Measurements from ENCODE around the gene CTSC. TPM values are rescaled to one million over a fixed set of nuclear protein-coding genes. Genes with fewer than 3 reads are reported as not detected.
A peak's percentile ranks its signal among the peaks of the same experiment; 100 is the strongest.
"Not testable (repeated sequence)": the region's sequence is repeated elsewhere in the genome, so short reads cannot be mapped to it uniquely, and the experiment has no call there.

Gene CTSC
- total RNA-seq, 1 donor from 2014 or later, result 108 TPM

DNA sequence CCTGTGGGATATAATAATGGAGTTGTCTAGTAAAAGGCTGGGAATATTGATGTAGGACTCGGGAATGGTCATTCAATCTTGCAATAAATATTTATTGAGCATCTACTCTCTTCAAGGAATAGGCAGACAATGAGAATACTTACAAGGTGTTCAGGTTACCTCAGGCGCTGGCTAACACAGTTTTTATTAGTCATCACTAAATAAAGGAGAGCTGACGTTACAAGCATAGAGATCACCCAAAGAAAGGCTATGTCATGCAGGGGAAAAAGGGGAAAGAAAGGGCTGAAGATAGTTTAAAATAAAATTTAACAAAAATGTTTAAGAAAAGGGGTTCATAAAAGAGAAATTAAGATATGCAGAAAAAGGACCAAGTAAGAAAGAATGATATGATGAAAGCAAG is 15.8 kb upstream of the CTSC start:
- no peak for DNase-seq (ENCODE audit: low spot score)

DNA sequence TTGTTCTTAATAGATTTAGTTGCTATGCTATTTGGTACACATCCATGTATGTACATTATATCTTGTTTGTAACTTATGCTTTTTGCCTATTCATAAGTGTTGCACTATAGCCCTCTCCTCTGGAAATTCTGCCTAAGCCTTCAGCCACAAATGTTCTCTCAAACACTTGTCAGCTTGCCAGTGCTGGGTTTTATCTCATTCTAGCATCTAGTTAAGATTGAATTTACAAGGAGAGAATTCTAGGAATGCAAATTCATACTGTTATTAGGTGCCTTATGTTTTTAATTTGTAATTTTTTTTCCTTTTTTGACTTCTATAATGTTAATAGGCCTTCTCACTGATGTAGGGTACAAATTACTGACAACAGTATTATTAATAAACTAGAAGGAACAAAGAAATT is 14.6 kb upstream of the CTSC start:
- peak; percentile 34 for DNase-seq (ENCODE audit: low spot score)

DNA sequence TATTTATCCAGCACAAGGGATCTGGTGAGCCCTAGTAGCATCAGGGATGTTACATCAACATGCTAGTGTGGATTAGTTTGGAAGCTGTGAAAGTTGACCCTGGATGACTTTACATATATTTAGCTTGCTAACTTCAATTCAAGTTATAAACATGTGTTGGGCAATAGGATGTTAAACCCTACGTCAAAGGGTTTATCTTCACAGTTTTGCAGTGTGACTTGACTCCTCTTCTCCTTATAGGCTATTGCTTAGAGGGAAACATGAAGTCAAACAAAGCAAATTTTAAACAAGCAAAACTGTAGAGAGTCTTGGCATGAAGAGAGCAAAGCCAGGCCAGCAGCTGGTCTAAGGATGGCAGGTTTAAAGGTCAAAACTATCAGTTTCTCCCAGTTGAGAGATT is 11.3 kb upstream of the CTSC start:
- DNase-seq (ENCODE audit: low spot score), result no peak

DNA sequence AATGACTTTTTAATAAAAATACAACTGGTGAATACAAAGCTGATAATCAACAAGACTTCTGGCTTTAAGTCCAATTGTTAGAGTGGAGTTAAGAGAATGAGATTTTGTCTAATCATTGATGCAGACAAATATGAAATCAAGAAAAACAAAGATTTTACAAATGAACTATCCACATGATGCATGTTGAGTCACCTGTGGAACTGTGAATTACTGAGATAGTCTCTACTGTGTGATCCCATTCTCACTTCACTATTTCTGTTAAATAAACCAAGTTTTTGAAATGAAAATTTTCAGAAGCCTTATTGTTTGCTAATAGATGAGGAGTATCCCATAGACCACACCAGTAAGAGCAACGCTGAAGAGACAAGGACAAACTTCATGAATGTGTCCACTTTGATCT is 8.4 kb upstream of the CTSC start:
- DNase-seq (ENCODE audit: low spot score), result no peak

DNA sequence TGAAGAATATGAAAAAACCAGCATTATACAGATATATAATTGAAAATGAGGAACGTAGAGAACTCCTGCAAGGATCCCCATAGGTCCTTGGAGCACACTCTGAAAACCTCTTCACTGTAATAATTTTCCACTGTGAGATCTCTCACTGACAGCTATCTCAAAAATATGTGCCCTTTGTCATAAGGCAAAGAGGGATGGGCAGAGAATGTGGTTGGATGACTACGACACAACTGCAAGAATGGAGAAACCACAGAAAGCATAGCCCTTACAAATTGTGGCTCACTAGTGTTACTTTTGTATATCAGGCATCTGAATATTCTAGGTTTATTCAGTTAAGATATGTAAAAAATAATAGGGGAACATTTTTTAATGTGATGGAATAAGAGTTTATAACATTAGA is 7.9 kb upstream of the CTSC start:
- no peak for DNase-seq (ENCODE audit: low spot score)

DNA sequence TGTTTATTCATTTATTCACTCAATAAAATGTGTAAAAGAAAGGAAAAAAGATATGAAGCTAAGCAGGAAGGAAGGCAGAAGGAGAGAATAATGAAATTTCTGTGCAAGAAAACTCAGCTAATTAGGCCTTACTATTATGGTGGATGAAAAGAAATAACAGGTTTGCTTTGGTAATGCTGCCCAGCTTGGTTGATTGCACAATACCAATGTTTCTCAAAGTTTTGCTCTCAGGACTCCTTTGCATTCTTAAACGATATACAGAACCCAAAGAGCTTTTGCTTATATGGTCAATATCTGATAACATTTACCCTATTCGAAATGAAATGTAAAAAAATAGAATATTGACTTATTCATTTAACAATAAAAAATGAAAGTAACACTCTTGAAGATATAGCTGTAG is 7.3 kb upstream of the CTSC start:
- no peak for DNase-seq (ENCODE audit: low spot score)

DNA sequence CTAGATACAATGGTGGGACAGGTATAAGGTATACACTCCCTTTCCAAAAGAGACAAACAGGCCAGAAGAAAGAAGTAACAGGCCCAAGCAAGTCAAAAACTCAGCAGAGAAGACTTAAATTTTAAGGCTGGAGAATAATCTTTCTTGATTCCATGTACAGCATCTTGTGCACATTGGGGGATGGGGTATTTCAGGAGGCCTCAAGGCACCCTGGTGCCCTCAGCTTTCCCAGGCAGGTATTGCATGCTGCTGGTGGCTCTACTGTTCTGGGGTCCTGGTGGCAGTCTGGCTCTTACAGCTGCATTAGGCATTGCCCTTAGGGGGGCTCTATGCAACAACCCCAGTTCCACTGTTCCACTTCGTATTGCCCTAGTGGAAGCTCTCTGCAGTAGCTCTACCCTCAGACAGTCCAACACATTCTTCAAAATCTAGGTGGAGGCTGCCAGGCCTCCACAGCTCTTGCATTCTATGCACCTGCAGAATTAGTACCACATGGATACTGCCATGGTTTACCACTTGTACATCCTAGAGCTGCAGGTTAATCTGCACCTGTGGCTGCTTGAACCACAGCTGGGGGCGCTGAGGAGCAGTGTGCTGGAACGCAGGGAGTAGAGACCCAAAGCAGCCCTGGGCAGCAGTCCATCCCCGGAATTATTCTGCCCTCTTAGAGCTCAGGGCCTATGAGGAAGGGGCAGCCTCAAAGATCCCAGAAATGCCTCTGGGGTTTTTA is 4.2 kb upstream of the CTSC start:
- no peak for DNase-seq (ENCODE audit: low spot score)

DNA sequence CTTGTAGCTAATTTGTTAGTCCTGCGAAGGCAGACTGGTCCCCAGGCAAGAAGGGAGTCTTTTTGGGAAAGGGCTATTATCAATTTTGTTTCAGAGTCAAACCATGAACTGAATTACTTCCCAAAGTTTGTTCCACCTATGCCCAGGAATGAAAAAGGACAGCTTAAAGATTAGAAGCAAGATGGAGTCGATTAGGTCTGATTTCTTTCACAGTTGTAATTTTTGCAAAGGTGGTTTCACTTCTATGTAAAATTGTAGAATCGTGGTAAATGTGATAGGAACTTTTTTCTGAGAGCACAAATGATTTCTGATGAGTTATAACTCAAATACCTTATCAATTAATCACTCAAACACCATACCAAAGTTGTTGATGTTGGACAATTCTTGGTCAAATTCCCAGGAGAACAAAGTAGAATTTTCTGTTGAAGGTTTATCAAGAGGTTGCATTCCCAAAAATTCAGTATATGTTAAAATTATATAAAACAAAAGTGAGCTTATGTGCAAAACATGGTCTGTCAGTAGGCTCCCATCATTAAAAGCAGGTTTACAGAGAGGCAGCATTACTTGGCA is 2.9 kb upstream of the CTSC start:
- no peak for DNase-seq (ENCODE audit: low spot score)

DNA sequence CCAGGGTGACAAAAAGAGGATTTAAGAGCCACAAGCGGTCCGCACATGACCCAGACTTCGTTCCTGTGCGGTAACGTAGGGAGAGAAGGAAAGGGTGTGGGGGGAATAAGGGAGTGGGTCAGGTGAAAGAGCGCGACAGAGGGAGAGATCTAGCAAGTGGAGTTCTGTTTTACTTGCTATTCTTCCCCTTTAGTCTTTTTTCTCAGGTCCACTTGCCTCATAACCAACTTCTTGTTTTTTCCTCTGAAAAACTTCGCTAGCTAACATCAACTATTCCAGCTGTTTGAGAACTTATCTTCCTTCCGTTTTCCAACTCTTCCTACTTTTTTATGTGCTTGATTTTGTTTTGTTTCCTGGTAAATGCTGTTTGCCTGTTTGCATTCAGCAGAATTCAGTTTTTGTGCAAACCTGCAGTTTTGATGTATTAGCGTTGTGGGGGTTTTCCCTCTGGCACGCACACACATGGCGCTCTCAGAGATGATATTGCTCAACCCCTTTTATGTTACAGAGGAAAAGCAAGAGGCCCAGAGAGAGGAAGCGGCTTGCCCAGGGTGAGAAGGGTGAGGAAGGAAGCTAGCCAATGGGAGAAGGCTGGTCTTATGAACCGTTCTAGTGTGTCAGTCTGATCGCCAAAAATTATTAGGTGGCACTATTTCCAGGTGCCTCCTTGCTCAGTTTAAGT is 592 bp upstream of the CTSC start:
- peak; percentile 83 for DNase-seq (ENCODE audit: low spot score)

DNA sequence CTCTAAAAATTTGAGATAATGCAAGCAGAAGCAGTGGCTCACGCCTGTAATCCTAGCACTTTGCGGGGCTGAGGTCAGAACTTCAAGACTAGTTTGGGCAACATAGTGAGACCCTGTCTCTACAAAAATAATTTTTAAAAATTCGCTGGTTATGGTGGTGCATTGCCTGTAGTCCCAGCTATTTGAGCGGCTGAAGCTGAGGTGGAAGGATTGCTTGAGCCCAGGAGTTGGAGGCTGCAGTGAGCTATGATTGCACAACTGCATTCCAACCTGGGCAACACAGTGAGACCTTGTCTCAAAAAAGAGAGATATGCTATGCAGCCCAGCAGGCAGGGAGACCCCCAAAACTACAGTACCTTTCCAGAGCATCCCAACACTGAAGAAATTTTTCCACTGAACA is 2.3 kb downstream of the CTSC start:
- DNase-seq (ENCODE audit: low spot score), result no peak

DNA sequence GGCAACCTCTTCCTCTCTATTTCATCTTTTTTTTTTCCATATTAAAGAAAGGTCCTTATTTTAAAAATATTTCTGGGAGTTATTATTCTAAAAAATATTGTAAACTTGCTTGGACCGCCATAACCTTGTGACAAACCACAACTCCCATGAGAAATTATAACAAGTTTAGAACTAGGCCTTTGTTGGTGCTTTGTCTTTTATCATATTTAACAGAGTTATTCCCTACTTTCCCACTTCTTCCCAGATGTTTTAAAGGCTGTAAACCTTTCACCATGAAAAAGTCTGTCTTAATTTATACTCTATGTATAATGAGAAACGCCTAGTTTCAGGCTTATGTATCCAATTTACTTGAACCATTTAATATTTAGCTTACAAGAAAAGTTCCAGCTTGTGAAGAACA is 3.7 kb downstream of the CTSC start:
- no peak for DNase-seq (ENCODE audit: low spot score)

DNA sequence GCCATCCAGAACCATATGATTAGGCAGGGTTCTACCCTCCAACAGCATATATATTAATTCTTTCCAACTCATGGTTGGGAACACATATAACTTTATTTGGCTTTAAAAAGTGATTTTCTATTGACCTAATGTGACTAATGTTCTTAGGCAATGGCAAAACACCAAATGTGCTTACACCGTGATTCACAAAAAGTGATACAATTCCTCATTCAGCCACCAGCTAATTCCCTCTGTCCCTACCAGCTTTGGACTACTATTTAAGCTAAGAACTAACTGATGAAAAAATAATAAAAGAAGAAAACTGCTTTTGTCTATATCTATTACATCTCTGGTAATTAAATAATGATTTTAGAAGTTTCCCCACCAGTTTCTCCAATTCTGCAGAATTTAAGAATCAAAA is 4.7 kb downstream of the CTSC start:
- DNase-seq (ENCODE audit: low spot score), result no peak

DNA sequence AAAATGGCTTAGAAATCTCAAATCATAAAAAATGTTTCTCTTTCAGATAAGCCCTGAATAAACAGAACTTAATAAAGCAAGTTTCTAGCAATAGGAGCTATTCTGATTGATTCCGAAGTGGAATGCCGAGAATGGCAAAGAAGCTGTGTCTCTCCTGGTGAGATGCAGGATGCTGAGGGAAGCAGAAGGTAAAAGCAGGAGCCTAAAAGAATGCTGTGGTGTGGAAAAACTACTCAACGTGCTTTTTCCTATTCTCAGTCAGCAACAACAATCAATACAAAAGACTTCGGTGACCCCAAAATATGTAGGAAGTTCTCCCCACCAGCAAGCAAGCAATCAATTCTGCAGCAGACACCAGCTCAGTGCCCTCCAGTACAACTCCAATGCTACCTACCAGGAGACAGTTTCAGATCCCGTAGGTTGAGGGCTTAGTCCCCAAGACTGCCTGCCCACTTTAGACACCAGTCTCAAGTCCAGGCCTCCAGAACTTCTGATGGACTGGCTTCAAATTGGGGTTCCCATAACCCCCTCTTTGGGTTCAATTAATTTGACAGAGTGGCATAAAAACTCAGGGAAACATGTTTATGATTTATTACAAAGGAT is 6.6 kb downstream of the CTSC start:
- no peak for DNase-seq (ENCODE audit: low spot score)

DNA sequence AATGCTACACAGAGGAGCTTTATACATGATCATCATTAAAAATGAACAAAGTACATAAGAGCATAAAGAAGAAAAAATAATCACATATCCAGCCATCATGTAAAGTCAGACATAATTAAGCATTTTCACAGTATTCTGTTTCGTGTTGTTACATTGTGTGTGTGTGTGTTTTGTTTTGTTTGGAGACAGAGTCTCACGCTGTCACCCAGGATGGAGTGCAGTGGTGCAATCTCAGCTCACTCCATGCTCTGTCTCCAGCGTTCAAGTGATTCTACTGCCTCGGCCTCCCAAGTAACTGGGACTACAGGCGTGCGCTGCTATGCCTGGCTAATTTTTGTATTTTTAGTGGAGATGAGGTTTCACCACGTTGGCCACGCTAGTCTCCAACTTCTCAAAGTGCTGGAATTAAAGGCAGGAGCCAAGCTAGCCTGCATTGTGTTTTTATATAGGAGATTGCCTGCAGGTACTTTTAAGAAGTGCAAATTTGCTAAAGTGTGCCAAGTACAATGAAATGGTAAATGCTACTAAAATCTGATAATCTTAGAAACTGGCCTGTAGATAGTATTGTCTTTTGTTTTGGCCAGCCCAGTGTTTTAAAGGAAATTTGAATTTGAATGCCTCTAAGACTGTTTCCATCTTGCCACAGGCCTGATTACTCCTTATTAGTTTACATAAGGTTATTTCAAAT is 7.8 kb downstream of the CTSC start:
- DNase-seq (ENCODE audit: low spot score), result no peak

DNA sequence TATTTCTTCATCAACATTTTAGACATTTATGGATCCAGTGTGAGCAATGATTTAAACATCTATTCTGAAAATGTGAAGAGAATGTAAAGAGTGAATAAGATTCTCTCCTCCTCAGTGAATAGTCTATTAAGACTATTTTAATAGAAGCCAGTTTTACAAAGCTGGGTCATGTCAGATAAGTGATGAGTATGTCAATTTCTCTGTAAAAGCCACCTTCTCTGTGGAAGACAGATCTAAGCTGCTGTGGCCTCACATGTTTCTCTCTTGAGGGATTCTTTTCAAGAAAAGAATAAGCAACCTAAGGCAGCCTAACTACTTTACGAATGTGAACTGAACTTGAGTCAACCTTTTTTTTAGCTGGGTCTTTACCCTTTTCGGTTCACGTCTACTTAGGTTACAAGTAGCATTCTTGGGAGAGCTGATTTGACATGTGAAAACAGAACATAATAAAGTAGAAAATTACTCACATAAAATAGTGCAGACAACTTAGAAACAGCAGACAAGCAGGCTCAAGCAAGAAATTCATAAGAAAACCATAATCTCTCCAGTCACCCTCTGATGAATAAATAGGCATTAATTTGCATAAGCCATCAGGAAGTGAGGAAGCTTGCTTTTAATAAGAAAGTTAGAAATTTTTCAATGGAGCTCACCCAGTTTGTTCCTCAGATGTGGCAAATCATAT is 9.9 kb downstream of the CTSC start:
- no peak for DNase-seq (ENCODE audit: low spot score)

DNA sequence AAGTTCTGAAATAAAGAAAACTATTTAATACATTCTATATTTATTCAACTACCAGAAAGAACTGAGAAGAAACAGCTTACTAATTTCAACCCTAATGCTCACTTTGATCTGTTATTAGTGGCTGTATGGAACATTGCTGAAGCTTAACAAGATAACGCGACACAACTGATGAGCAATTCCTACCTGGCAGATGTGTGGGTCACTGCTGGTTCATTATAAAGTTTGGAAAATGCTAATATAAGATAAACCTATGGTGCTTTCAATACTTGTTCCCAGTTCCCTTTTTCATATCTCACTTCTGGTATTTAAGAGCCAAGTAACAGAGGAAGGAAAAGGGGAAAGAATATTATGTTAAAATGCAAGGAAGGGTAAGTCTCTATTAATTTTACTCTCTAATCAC is 10.5 kb downstream of the CTSC start:
- no peak for DNase-seq (ENCODE audit: low spot score)

DNA sequence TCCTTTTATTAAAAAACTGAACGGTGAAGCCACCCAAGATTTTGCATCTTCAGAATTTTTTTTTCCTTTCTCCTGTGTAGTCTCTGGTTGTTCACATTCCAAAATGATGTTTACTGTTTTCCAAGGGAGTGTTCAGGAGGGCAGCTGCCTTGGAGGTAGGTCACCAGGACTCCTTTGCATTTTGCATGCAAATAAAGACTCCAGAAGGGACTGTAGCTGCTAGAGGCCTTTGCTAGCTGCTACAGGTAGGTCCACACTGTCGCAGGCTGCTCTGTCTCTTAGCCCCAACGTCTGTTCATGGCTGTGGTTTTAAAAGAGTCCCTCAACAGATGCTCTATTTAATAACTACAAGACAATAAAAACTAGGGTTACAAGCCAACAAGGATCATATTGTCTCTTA is 11.4 kb downstream of the CTSC start:
- no peak for DNase-seq (ENCODE audit: low spot score)

DNA sequence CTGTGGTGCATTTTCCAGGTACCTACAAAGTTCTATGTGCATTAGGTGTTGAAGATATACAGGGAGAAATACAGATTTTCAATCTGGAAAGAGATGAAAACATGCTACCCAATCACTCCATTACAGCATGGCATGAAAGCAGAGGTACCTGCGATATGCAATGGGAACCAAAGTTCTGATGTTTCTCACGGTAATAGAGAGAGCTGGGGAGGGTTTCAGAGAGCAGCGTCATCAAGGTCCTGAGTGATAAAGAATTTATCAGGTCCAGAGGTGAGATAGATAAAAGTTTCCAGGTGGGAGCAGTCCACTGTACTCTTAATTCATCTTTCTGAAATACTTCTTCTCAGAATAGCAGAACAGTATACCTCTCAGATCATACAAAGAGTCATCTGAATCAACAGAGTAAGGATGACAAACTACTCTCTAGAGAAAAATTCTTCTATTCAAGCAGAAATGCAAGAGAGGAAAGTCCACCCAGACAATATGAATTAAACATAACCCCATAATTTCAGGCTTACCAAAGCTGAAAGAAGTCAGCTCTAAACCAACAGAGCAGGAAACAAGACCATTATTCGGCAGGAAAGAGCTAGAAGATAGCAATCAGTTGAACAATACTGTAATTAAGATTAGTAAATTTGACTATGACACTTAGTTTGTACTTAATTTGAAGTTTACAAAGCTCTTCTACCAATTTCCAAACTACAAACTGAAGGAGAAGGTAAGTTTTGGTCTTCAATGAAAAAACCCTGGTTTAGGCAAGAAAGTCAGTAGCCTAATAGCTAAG is 12.8 kb downstream of the CTSC start:
- DNase-seq (ENCODE audit: low spot score), result no peak

DNA sequence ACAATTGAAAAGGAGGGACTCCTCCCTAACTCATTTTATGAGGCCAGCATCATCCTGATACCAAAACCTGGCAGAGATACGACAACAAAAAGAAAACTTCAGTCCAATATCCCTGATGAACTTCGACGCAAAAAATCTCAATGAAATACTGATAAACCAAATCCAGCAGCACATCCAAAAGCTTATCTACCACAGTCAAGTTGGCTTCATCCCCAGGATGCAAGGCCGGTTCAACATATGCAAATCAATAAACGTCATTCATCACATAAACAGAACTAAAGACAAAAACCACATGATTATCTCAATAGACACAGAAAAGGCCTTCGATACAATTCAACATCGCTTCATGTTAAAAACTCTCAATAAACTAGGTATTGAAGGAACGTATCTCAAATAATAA is 14.7 kb downstream of the CTSC start:
- not testable (repeated sequence) for DNase-seq (ENCODE audit: low spot score)

DNA sequence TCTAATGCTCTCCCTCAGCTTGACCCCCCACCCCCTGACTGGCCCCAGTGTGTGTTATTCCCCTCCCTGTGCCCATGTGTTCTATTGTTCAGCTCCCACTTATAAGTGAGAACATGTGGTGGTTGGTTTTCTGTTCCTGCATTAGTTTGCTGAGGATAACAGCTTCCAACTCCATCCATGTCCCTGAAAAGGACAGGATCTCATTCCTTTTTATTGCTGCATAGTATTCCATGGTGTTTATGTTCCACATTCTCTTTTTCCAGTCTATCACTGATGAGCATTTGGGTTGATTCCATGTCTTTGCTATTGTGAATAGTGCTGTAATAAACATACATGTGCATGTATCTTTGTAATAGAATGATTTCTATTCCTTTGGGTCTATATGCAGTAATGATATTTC is 16.1 kb downstream of the CTSC start:
- DNase-seq (ENCODE audit: low spot score), result not testable (repeated sequence)

DNA sequence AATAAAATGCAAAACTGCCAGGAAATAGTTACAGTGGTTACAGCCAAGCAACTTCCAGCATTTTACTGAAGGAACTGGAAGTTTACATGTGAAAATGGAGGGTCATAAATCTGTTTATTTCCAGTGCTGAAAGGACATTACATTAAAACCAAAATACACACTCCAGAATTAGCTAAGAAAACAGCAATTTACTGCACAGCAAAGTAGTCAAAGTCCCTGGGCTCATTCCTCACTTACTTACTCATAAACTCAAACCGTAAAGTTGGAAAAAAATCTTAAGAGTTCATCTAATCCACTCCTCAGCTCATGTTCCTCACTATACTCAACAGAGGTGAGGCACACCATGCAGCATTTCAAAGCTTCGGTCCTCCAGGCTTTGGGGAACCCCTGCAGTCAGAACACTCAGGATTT is 17.4 kb downstream of the CTSC start:
- DNase-seq (ENCODE audit: low spot score), result peak; percentile 69
